ENCODE measurements around the gene TRIM47. TPM values are rescaled to one million over a fixed set of nuclear protein-coding genes. Genes with fewer than 3 reads are reported as not detected.

The TRIM47 gene
- total and polyA plus RNA-seq, 2 of the 13 experiments (the other 11 are each of a cell fraction or from before 2014, with no cell fraction given), result 33.5 to 82.0 TPM

- TF ChIP-seq ZNF350 (CRISPR knock-in tag; IDR thresholded peaks at IDR 0.05; ENCODE audit: borderline replicate concordance, low read depth), result peak; percentile 25; the same call in 1 of the 2 replicates
- TF ChIP-seq ZBTB7A (CRISPR knock-in tag; IDR thresholded peaks at IDR 0.05), result 0 out of 2 replicates have a peak, but pooled peaks have one; percentile 51
- TF ChIP-seq ZNF563 (CRISPR knock-in tag; IDR thresholded peaks at IDR 0.05), result 0 out of 2 replicates have a peak, but pooled peaks have one; percentile 39
- TF ChIP-seq LCORL (IDR thresholded peaks at IDR 0.05), result no peak
- TF ChIP-seq LCORL (CRISPR knock-in tag; IDR thresholded peaks at IDR 0.05), result no peak
- peak; percentile 27 for TF ChIP-seq ZNF407 (CRISPR knock-in tag; IDR thresholded peaks at IDR 0.05; ENCODE audit: not compliant biosample characterization)
- TF ChIP-seq SMARCC2 (IDR thresholded peaks at IDR 0.05), result no peak
- TF ChIP-seq ZNF274 (CRISPR knock-in tag; IDR thresholded peaks at IDR 0.05), result peak; percentile 68; the same call in 1 of the 2 replicates
- TF ChIP-seq, protein P1, sequence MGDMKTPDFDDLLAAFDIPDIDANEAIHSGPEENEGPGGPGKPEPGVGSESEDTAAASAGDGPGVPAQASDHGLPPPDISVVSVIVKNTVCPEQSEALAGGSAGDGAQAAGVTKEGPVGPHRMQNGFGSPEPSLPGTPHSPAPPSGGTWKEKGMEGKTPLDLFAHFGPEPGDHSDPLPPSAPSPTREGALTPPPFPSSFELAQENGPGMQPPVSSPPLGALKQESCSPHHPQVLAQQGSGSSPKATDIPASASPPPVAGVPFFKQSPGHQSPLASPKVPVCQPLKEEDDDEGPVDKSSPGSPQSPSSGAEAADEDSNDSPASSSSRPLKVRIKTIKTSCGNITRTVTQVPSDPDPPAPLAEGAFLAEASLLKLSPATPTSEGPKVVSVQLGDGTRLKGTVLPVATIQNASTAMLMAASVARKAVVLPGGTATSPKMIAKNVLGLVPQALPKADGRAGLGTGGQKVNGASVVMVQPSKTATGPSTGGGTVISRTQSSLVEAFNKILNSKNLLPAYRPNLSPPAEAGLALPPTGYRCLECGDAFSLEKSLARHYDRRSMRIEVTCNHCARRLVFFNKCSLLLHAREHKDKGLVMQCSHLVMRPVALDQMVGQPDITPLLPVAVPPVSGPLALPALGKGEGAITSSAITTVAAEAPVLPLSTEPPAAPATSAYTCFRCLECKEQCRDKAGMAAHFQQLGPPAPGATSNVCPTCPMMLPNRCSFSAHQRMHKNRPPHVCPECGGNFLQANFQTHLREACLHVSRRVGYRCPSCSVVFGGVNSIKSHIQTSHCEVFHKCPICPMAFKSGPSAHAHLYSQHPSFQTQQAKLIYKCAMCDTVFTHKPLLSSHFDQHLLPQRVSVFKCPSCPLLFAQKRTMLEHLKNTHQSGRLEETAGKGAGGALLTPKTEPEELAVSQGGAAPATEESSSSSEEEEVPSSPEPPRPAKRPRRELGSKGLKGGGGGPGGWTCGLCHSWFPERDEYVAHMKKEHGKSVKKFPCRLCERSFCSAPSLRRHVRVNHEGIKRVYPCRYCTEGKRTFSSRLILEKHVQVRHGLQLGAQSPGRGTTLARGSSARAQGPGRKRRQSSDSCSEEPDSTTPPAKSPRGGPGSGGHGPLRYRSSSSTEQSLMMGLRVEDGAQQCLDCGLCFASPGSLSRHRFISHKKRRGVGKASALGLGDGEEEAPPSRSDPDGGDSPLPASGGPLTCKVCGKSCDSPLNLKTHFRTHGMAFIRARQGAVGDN (CRISPR knock-in tag; IDR thresholded peaks at IDR 0.05), result peak; percentile 64
- TF ChIP-seq FOSL2 (CRISPR knock-in tag; IDR thresholded peaks at IDR 0.05), result no peak
- no peak for TF ChIP-seq ZSCAN12 (CRISPR knock-in tag; IDR thresholded peaks at IDR 0.05)
- 0 out of 2 replicates have a peak, but pooled peaks have one; percentile 2 for TF ChIP-seq SAP130 (CRISPR knock-in tag; IDR thresholded peaks at IDR 0.05; ENCODE audit: low read depth)
- TF ChIP-seq RFXANK (CRISPR knock-in tag; IDR thresholded peaks at IDR 0.05), result no peak
- 0 out of 2 replicates have a peak, but pooled peaks have one; percentile 17 for TF ChIP-seq ZNF253 (CRISPR knock-in tag; IDR thresholded peaks at IDR 0.05; ENCODE audit: borderline replicate concordance)
- TF ChIP-seq CBX5 (CRISPR knock-in tag; IDR thresholded peaks at IDR 0.05; ENCODE audit: borderline replicate concordance), result 0 out of 2 replicates have a peak, but pooled peaks have one; percentile 23
Observed at GRCh38 chr17:75906143-75906884, 27.9 kb upstream of the TRIM47 start (continued).

Data from HepG2 (cell line).